Activated CD8-positive, alpha-beta memory T cell treated with anti-CD3 and anti-CD28 coated beads, Interleukin-2, amount 50 U/mL, for 24 hours (primary cell): ENCODE data around the gene UGP2.
"Not testable (repeated sequence)": the region's sequence is repeated elsewhere in the genome, so short reads cannot be mapped to it uniquely, and the experiment has no call there.

Source experiments
- DNase-seq: peaks from one replicate; pipeline ENCODE4 v3.0.0-alpha.2; 2020; ENCODE audit errors: extremely low read depth

Gene UGP2

GRCh38 chr2:63840081-63840784 is 1.5 kb upstream of the UGP2 start:
- DNase-seq = no peak

GRCh38 chr2:63840785-63841253 is 877 bp upstream of the UGP2 start:
- DNase-seq = peak; percentile 96

GRCh38 chr2:63842149-63843061 is 709 bp downstream of the UGP2 start:
- no peak for DNase-seq

- no peak for DNase-seq
Observed at GRCh38 chr2:63843093-63843492, 1.4 kb downstream of the UGP2 start.

- no peak for DNase-seq
Observed at GRCh38 chr2:63843791-63844190, 2.1 kb downstream of the UGP2 start.

- no peak for DNase-seq
Observed at GRCh38 chr2:63844616-63845015, 2.9 kb downstream of the UGP2 start.

- no peak for DNase-seq
Observed at GRCh38 chr2:63845866-63846265, 4.2 kb downstream of the UGP2 start.

GRCh38 chr2:63846487-63846886 is 4.8 kb downstream of the UGP2 start:
- no peak for DNase-seq

GRCh38 chr2:63847571-63847970 is 5.9 kb downstream of the UGP2 start:
- not testable (repeated sequence) for DNase-seq

- no peak for DNase-seq
Observed at GRCh38 chr2:63849381-63850203, 7.9 kb downstream of the UGP2 start.

- DNase-seq = no peak
Observed at GRCh38 chr2:63850204-63850571, 8.5 kb downstream of the UGP2 start.

- DNase-seq = no peak
Observed at GRCh38 chr2:63850649-63851048, 9.0 kb downstream of the UGP2 start.

- DNase-seq = no peak
Observed at GRCh38 chr2:63851691-63852311, 10.1 kb downstream of the UGP2 start.

- no peak for DNase-seq
Observed at GRCh38 chr2:63853527-63854310, 12.0 kb downstream of the UGP2 start.

GRCh38 chr2:63855418-63856302 is 14.0 kb downstream of the UGP2 start:
- DNase-seq = no peak

GRCh38 chr2:63856303-63856603 is 14.6 kb downstream of the UGP2 start:
- no peak for DNase-seq

- DNase-seq = no peak
Observed at GRCh38 chr2:63858291-63858690, 16.6 kb downstream of the UGP2 start.

- peak; percentile 28 for DNase-seq
Observed at GRCh38 chr2:63861220-63861822, 19.6 kb downstream of the UGP2 start.

- no peak for DNase-seq
Observed at GRCh38 chr2:63862806-63863205, 21.1 kb downstream of the UGP2 start.

- DNase-seq = no peak
Observed at GRCh38 chr2:63863707-63864106, 22.0 kb downstream of the UGP2 start.
